Body of pancreas (tissue), 4 donors: Measurements from ENCODE around the gene CHRD. TPM values are rescaled to one million over a fixed set of nuclear protein-coding genes. Genes with fewer than 3 reads are reported as not detected.

Experiments
- ATAC-seq: fragments of 150-250 bp; one replicate; pipeline ENCODE4 v1.9.1; 2016
- DNase-seq, 4 donors: peaks; one replicate each; pipeline ENCODE4 v3.0.0-alpha.2; 2019
- H3K27ac ChIP-seq, 4 donors: fragments of 200-600 bp; sonication (generic); 1 replicate in 3 of 4; 2 replicates in 1 of 4; pipeline versions ENCODE4 v1.5.1 to v1.6.1; 2016 to 2019; ENCODE audit warnings: mild to moderate bottlenecking in 1 of 4, mixed read lengths in 1 of 4, moderate library complexity in 1 of 4
- H3K27me3 ChIP-seq, 2 donors: fragments of 200-600 bp; sonication (generic); one replicate each; pipeline ENCODE4 v1.6.0; 2016; ENCODE audit warnings: mild to moderate bottlenecking in 1 of 2
- H3K36me3 ChIP-seq, 2 donors: fragments of 200-600 bp; sonication (generic); replicated peaks in 1 of 2; 2 replicates each; pipeline ENCODE4 v1.5.1; 2016; ENCODE audit warnings: low read depth in 2 of 2; ENCODE audit not compliant: insufficient read depth in 1 of 2
- H3K4me1 ChIP-seq: fragments of 200-600 bp; sonication (generic); one replicate; pipeline ENCODE4 v1.6.0; 2016
- H3K4me3 ChIP-seq, 2 donors: fragments of 200-600 bp; sonication (generic); 1 replicate in 1 of 2; 2 replicates in 1 of 2; pipeline ENCODE4 v1.5.1; 2016 to 2019
- H3K9me3 ChIP-seq, 3 donors: fragments of 200-600 bp; sonication (generic); 1 replicate in 2 of 3; 2 replicates in 1 of 3; pipeline ENCODE4 v1.5.1; 2016
- CTCF ChIP-seq, 7 experiments: fragments of 450-650 bp in 4 of 7; fragments of 200-600 bp in 3 of 7; sonication (generic) in 3 of 7; IDR thresholded peaks; one replicate each; pipeline ENCODE4 v1.5.1; 2016 to 2019; ENCODE audit warnings: antibody characterized with exemption in 7 of 7
- POLR2A ChIP-seq, 3 donors: fragments of 450-650 bp; IDR thresholded peaks; one replicate each; pipeline ENCODE4 v1.6.1; 2016; ENCODE audit warnings: antibody characterized with exemption in 3 of 3, mild to moderate bottlenecking in 2 of 3
- WGBS, 2 donors: methylation state at CpG; one replicate each; pipeline ENCODE4 v1.1.5; 2017; 5-methylcytosine and 5-hydroxymethylcytosine counted together
- intact Hi-C: fragments of 100-400 bp; cut with DNase I; formaldehyde crosslinking; loops from one replicate; pipeline ENCODE4 v1.15.1; 2023
- total RNA-seq, 2 donors: library from RNA; depleted of rRNA; stranded (reverse); fragments of >200 nt; gene quantifications; one replicate each; pipeline ENCODE4 v1.1.0, GENCODE V29; 2016

The CHRD gene
- total RNA-seq, 2 donors from 2014 or later = 47.2 to 50.4 TPM

GRCh38 chr3:184362668-184363546 is 16.9 kb upstream of the CHRD start:
- TF ChIP-seq CTCF (IDR thresholded peaks at IDR 0.05) (peak; percentile 28 to 79 (median 57)), POLR2A (IDR thresholded peaks at IDR 0.05) (peak; percentile 68 to 90 (median 88))
- H3K4me1 ChIP-seq = peaks cover 36% of the 10 kb centered on the region
- intact Hi-C loops = no loop called here

GRCh38 chr3:184366619-184367289 is 13.1 kb upstream of the CHRD start:
- peaks cover 28% of the 10 kb centered on the region for H3K4me1 ChIP-seq
- no peak overlapping the region for H3K4me3 ChIP-seq
- H3K27ac ChIP-seq = no peak overlapping the region
- no peaks in the 10 kb centered on the region for H3K9me3 ChIP-seq
- intact Hi-C loops = no loop called here
- H3K36me3 ChIP-seq = peaks cover 0 to 7% of the 10 kb centered on the region in 2 donors
- TF ChIP-seq CTCF (IDR thresholded peaks at IDR 0.05) = no peak
- no peak for TF ChIP-seq POLR2A (IDR thresholded peaks at IDR 0.05)
- ATAC-seq (no peak), DNase-seq (no peak)
- WGBS, 2 donors = 73 to 75% methylated on average over 5 of the region's 5 CpGs
- H3K27me3 ChIP-seq = no peaks in the 10 kb centered on the region

More at GRCh38 chr3:184362668-184363546, 16.9 kb upstream of the CHRD start:
- DNase-seq (peak; percentile 96 to 98 (median 98)), ATAC-seq (peak; percentile 84)
- Histone ChIP-seq H3K9me3 (no peaks in the 10 kb centered on the region), H3K4me3 (peak overlapping the region; percentile 57 to 69), H3K36me3 (peaks cover 0 to 6% of the 10 kb centered on the region in 2 donors), H3K27me3 (no peaks in the 10 kb centered on the region), H3K27ac (peak overlapping the region; percentile 95 to 97 (median 96))
- 1% methylated on average over 34 to 58 of the region's 68 CpGs for WGBS, 2 donors

GRCh38 chr3:184368116-184368515 is 11.7 kb upstream of the CHRD start:
- intact Hi-C loops = no loop called here
- ATAC-seq (no peak), DNase-seq (no peak)
- Histone ChIP-seq H3K9me3 (no peaks in the 10 kb centered on the region), H3K36me3 (peaks cover 0 to 7% of the 10 kb centered on the region in 2 donors), H3K4me1 (peaks cover 34% of the 10 kb centered on the region), H3K4me3 (no peak overlapping the region), H3K27me3 (no peaks in the 10 kb centered on the region), H3K27ac (no peak overlapping the region)
- no peak for TF ChIP-seq POLR2A (IDR thresholded peaks at IDR 0.05)
- TF ChIP-seq CTCF (IDR thresholded peaks at IDR 0.05) = no peak
- WGBS, 2 donors = 88% methylated on average over 4 to 9 of the region's 9 CpGs

GRCh38 chr3:184368586-184369183 is 11.2 kb upstream of the CHRD start:
- intact Hi-C loops = no loop called here
- no peak overlapping the region for H3K4me3 ChIP-seq
- peak overlapping the region in 1 of 4 donors; percentile 34 for H3K27ac ChIP-seq
- peaks cover 0 to 7% of the 10 kb centered on the region in 2 donors for H3K36me3 ChIP-seq
- 52 to 60% methylated on average over 3 of the region's 3 CpGs for WGBS, 2 donors
- DNase-seq (no peak), ATAC-seq (no peak)
- H3K4me1 ChIP-seq = peaks cover 33% of the 10 kb centered on the region
- no peaks in the 10 kb centered on the region for H3K27me3 ChIP-seq
- no peaks in the 10 kb centered on the region for H3K9me3 ChIP-seq
- TF ChIP-seq CTCF (IDR thresholded peaks at IDR 0.05) (no peak), POLR2A (IDR thresholded peaks at IDR 0.05) (no peak)
